GM19438 (cell line): ENCODE measurements around the gene ZMAT5.

Experiments
- ATAC-seq: cut with Tn5 transposase; IDR thresholded peaks from one replicate; pipeline ENCODE4 v1.9.1; 2021; ENCODE audit warnings: low read depth; ENCODE audit not compliant: unreplicated experiment

Gene ZMAT5

GRCh38 chr22:29787371-29787980 is 20.7 kb upstream of the ZMAT5 start:
- ATAC-seq: no peak

DNA sequence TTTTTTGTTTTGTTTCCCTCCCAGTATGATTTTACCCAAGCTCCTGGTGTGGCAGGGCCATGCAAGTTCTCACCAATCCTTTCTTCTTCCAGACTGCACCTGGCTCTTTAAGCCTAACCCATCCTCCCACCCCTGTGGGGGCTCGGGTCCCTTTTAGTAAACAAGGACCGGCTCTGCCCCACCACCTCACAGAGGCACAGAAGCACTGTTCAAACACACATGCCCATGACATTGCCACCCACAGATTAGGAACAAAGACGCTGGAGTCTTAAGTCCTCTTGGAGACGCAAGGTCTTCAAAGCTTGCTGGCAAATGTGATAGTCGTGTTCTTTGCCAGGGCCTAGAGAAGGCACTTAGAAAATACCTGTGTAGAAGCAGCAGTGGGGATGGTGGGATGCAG is 19.2 kb upstream of the ZMAT5 start:
- ATAC-seq: no peak

DNA sequence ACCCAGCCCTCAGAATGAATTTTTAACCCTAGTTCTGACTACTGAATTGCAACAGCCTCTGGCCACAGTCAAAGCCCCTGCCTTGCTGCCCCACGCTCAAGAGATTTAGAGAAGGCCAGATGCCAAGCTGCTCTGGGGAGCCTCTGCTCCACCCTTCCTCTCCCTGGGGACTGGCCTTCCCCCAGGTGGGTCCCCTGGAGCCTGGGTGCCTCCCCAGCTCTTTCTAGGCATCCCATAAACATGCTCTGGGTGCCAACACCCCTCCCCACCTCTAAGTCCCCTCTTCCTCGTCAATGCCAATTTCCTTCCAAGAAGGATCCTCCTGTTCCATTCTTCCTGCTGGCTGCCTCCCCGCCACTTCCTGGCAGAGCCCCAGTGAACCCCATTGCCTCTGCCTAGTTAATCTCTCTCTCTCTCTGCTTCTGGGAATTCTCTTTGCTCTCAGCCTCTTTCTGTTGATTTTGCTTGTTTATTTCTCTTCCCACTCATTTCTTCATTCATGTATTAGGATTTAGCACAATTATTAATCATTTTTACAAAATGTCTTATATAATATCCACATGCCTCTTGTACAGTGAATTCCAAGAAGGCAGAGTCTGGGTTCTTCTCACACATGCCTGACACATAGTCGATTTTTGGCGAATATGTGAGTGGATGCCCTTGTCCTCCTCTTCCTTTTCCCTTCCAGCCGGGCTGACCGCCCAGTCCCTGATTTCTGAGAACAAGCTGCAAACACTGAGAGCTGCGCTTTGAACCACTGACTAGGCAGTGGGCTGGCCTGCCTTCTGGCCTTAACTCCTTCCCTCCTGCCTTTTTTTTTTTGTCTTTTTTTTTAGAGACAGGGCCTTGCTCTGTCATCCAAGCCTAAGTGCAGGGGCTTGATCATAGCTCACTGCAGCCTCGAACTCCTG is 17.9 kb upstream of the ZMAT5 start:
- ATAC-seq: no peak

- no peak for ATAC-seq
These were observed 15.4 kb upstream of the ZMAT5 start for GRCh38 chr22:29782061-29782845.

DNA sequence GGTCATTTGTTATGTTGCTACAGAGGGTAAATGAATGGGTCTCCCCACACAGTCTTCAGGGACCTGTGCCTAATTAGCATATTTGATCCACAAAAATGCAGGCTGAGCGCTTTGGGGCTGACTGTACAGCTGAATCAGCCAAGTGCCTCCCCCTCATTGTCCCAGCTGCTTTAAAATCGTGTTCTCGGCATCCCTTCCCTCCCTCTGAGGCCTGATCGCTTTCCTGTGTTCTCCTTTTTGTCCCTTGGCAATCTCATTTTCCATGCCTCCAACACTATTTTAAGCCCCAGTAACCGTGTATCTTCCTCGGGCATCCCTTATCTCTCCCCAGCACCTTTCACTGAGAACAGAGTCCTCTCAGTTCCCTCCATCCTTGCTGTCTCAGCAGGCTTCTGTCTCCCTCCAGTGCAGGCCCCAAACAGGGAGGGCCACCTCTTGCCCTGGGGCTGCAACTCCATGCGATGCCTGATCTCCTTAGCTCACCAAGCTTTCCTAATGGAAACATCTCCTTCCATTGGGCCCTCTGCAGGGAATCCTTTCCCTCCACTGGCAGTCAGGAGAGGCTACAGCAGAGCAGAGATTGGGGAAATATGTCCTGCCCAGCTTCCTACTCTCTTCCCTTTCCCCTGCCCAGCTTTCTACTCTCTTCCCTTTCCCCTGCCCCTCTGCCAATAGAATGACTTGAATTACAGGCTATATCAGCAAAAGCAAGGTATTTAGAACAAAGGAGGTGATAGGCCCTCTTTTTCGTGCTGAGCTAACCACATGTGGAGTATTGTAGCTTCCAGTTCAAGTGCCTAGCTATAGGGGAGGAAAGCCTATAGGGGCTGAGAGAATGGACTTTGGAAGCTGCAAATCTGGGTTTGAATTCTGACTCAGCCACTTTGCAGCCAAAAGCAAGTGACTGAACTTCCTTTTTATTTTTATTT is 14.2 kb upstream of the ZMAT5 start:
- no peak for ATAC-seq

- no peak for ATAC-seq
These were observed 13.4 kb upstream of the ZMAT5 start for GRCh38 chr22:29780220-29780619.

- ATAC-seq: no peak
These were observed 6.4 kb upstream of the ZMAT5 start for GRCh38 chr22:29773233-29773632.

GRCh38 chr22:29772170-29772641 is 5.4 kb upstream of the ZMAT5 start:
- ATAC-seq: no peak

DNA sequence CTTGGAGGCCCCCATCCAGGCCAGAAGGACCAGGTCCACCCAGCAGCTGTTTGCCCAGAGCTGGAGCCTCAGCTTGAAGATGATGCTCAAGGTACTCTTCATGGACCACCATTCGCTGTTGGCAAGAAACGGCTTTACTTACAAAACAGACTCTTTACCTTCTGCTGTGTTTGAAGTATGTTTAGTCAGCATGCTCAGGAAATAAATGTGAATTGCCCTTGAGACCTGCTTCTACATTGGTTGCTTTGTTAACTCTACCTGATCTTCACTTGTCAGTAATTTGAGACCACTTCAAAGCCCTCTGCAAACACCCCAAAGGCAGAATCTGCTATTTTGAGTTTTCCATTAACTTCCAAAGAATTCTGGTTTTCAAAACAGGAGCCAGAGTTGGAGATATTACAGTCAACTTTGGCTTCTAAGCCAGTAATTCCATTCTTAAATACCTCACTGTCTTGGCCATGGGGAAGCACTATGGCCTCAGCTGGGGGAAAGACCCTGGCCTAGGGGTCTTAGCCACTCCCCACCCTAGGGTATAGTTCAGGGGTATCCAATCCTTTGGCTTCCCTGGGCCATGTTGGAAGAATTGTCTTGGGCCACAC is 3.0 kb upstream of the ZMAT5 start:
- ATAC-seq: no peak

DNA sequence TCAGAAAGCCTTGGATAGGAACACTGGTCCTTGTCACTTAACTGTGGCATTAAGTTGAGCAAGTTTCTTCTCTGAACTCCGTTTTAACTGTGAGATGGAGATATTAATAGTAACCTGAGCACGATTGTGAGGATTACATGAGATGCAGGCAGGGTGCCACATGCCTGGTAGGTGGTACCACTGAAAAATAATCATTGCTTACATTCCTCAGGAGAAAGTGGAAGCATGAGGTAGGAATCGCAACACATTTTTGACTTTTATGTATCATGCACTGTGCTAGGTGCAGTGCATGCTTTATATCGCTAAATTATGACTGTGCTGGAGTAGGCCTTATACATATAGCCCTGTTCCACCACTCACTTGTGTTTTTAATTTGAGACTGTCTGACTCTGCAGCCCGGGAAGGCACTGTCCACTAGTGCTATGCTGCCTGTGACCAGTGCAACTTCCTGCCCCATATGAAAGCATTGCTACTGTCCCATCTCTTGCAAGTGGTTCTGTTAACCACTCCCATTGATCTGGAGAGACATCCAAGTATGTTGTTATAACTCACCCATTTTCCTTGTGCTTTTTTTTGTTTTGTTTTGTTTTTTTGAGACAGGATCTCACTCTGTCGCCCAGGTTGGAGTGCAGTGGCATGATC is 1.4 kb upstream of the ZMAT5 start:
- ATAC-seq: no peak

DNA sequence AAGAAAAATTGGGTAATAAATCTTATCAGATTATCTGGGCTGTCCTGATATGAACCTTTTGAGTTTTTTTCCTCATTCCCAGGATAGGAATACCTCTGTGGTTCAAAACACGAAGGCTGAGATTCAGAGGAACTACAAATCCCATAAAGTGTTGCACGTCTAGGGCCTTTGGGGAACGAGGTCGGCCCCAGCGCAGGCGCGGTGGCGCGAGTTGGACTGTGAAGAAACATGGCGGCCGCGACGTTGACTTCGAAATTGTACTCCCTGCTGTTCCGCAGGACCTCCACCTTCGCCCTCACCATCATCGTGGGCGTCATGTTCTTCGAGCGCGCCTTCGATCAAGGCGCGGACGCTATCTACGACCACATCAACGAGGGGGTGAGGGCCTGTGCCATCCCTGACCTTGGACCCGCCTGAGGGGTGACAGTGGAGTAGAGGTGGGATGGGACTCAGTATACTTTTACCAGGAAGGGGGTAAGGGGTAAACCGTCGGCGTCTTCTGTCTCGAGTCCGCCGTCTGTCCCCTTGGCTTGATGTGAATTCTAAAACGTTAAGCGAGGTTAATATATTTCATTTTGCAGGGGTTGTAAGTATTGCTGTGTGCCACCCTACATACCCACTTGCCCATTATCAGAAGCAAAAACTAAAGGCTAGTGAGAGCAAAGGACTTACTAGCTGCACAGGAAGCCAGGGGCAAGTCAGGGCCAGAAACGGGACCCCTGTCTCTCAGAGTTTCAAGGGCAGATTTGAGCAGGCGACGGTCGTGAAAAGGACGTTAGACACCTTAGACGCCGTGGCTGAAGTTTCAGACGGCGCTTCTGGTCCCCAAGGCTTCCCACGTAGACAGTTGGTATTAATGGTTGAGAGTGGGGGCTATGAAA is 604 bp upstream of the ZMAT5 start, which contains the start of gene UQCR10:
Gene UQCR10, plus strand, starts transcription at position 199 of the 881 bp plus-strand sequence. Its CDS starts 30 bp downstream, at position 229.
- ATAC-seq: peak; percentile 76

- no peak for ATAC-seq
These were observed 739 bp downstream of the ZMAT5 start for GRCh38 chr22:29765905-29766631.

- ATAC-seq: no peak
These were observed 4.5 kb downstream of the ZMAT5 start for GRCh38 chr22:29762263-29762662.

- no peak for ATAC-seq
These were observed 7.8 kb downstream of the ZMAT5 start for GRCh38 chr22:29758959-29759358.

GRCh38 chr22:29758068-29758622 is 8.7 kb downstream of the ZMAT5 start:
- no peak for ATAC-seq

DNA sequence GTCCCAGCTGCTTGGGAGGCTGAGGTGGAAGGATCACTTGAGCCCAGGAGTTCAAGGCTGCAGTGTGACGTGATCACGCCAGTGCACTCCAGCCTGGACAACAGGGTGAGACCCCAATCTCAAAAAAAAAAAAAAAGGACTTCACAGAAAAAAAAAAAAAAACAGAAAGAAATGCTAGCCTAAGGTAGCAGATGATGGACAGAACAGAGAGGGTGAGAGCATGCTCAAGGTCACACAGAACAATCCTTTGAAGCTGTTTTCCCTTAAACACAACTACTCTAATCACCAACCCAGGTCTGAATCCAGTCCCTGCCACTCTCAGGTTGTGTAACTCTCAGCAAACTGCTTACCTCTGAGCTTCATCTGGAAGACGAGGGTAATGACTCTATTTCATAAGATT is 9.7 kb downstream of the ZMAT5 start:
- no peak for ATAC-seq

- ATAC-seq: no peak
These were observed 10.5 kb downstream of the ZMAT5 start for GRCh38 chr22:29756341-29756740.
